BLaER1 treated with 17β-estradiol and CSF1 and Interleukin-3, amounts not matched to agents 10 nM and 100 nM (cell line): ENCODE measurements around the gene LNPK.
"Not testable (repeated sequence)": the region's sequence is repeated elsewhere in the genome, so short reads cannot be mapped to it uniquely, and the experiment has no call there.

Experiments used
- H3K27ac ChIP-seq, 11 experiments: shearing (Covaris generic); formaldehyde crosslinking; 2 replicates each; pipeline ENCODE4 v1.8.1; 2022
- H3K27me3 ChIP-seq, 11 experiments: shearing (Covaris generic); formaldehyde crosslinking; 2 replicates each; pipeline ENCODE4 v1.8.1; 2022
- H3K36me3 ChIP-seq, 11 experiments: shearing (Covaris generic); formaldehyde crosslinking; 2 replicates each; pipeline ENCODE4 v1.8.1; 2022
- H3K4me1 ChIP-seq, 10 experiments: shearing (Covaris generic); formaldehyde crosslinking; 2 replicates each; pipeline ENCODE4 v1.8.1; 2022
- H3K4me2 ChIP-seq, 11 experiments: shearing (Covaris generic); formaldehyde crosslinking; 2 replicates each; pipeline ENCODE4 v1.8.1; 2022
- H3K4me3 ChIP-seq, 10 experiments: shearing (Covaris generic); formaldehyde crosslinking; 2 replicates each; pipeline ENCODE4 v1.8.1; 2022
- H3K9ac ChIP-seq, 11 experiments: shearing (Covaris generic); formaldehyde crosslinking; 2 replicates each; pipeline ENCODE4 v1.8.1; 2022
- H3K9me3 ChIP-seq, 11 experiments: shearing (Covaris generic); formaldehyde crosslinking; replicated peaks in 1 of 11; 2 replicates each; pipeline ENCODE4 v1.8.1; 2022
- H4K20me1 ChIP-seq, 11 experiments: shearing (Covaris generic); formaldehyde crosslinking; 2 replicates each; pipeline ENCODE4 v1.8.1; 2022
- Cebpa-rat ChIP-seq, 11 experiments: shearing (Covaris generic); IDR thresholded peaks; 2 replicates each; pipeline ENCODE4 v1.8.1; 2022

Gene LNPK

GRCh38 chr2:175930504-175930903 is 71.6 kb downstream of the LNPK start:
- Histone ChIP-seq H3K4me2 (peak overlapping the region in 2 of 11 experiments; percentile 3 to 31; a peak in 1 of 22 replicates), H3K36me3 (peaks cover 6 to 58% (median 30%) of the 10 kb centered on the region in 11 experiments), H3K27me3 (no peaks in the 10 kb centered on the region), H3K4me3 (no peak overlapping the region), H3K9ac (no peak overlapping the region), H4K20me1 (no peaks in the 10 kb centered on the region), H3K4me1 (peaks cover 0 to 14% (median 0%) of the 10 kb centered on the region in 10 experiments; a peak in 4 of 20 replicates), H3K27ac (no peak overlapping the region), H3K9me3 (no peaks in the 10 kb centered on the region)
- TF ChIP-seq Cebpa-rat (IDR thresholded peaks at IDR 0.05), result no peak

DNA sequence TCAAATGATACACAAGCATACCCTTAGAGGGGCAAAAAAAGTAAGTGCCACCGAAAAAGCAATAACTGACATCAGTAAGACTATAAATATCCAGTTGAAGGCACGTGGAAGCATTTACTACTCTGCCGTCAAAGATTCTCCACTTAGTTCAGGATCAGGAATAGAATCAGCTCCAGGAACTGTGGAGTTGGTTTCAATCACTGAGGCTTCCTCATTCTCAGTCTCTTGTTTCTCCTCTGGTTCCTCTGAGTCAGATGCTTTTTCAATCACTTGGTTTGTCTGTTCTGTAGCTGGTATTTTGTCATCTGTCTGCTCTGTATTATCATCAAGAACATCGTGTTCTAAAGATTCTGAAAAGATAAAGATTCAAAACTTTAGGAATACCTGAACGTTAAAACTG is 72.2 kb downstream of the LNPK start:
- Histone ChIP-seq H3K27me3 (no peaks in the 10 kb centered on the region), H4K20me1 (no peaks in the 10 kb centered on the region), H3K27ac (no peak overlapping the region), H3K9ac (no peak overlapping the region), H3K9me3 (no peaks in the 10 kb centered on the region), H3K36me3 (peaks cover 5 to 51% (median 24%) of the 10 kb centered on the region in 11 experiments; a peak in 17 of 22 replicates), H3K4me3 (no peak overlapping the region), H3K4me2 (peak overlapping the region in 2 of 11 experiments; percentile 3 to 31; a peak in 3 of 22 replicates), H3K4me1 (peaks cover 0 to 14% (median 0%) of the 10 kb centered on the region in 10 experiments; a peak in 4 of 20 replicates)
- TF ChIP-seq Cebpa-rat (IDR thresholded peaks at IDR 0.05), result no peak

GRCh38 chr2:175926272-175926671 is 75.8 kb downstream of the LNPK start:
- Histone ChIP-seq H3K4me1 (peaks cover 0 to 14% (median 0%) of the 10 kb centered on the region in 10 experiments; a peak in 4 of 20 replicates), H3K36me3 (peaks cover 0 to 27% (median 14%) of the 10 kb centered on the region in 11 experiments; a peak in 16 of 22 replicates), H3K27me3 (no peaks in the 10 kb centered on the region), H3K9me3 (no peaks in the 10 kb centered on the region), H3K4me3 (no peak overlapping the region), H3K9ac (no peak overlapping the region), H4K20me1 (no peaks in the 10 kb centered on the region), H3K4me2 (no peak overlapping the region), H3K27ac (no peak overlapping the region)
- no peak for TF ChIP-seq Cebpa-rat (IDR thresholded peaks at IDR 0.05)

DNA sequence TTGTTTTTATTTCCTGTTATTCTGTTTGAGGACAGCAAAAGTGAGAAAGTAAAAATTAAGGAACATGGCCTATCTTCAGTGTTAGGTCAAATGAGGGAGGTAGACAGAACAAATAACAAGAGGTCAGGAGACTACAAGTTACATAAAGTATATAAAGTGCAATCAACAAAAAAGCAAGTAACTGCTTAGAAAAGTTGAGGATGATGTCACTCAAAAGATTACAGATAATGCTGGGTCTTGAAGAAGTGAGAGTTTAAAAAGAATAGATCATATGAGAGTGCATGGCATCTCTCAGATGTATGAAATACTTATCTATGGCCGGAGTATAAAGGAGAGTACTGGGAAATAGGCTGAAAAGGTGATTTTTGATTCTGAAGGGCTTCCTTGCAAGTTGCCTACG is 79.9 kb downstream of the LNPK start:
- H3K36me3 ChIP-seq, result peaks cover 0 to 15% (median 9%) of the 10 kb centered on the region in 11 experiments; a peak in 11 of 22 replicates
- H3K4me1 ChIP-seq, result no peaks in the 10 kb centered on the region
- no peak overlapping the region for H3K9ac ChIP-seq
- H4K20me1 ChIP-seq, result no peaks in the 10 kb centered on the region
- no peak overlapping the region for H3K27ac ChIP-seq
- TF ChIP-seq Cebpa-rat (IDR thresholded peaks at IDR 0.05), result no peak
- no peaks in the 10 kb centered on the region for H3K27me3 ChIP-seq
- H3K9me3 ChIP-seq, result no peaks in the 10 kb centered on the region
- H3K4me3 ChIP-seq, result no peak overlapping the region
- no peak overlapping the region for H3K4me2 ChIP-seq

DNA sequence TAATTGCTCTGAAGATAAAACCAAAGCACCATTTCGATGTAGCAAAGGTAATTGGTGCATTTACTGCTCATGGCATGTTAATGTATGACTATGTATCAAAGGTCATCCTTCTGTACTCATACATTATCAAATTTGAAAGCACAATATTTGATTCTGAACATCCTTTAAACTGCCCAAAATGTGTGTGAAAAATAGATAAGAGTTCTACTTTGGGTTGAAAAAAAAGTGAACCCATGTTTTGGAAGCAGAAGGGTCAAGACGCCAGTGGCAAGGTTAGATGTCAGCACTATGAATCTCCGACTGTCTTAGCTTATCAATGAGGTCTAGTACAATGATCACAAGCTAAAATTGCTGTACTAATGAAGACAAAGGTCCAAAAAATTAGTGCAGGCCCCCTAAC is 83.1 kb downstream of the LNPK start:
- Histone ChIP-seq H3K9me3 (no peaks in the 10 kb centered on the region), H4K20me1 (no peaks in the 10 kb centered on the region), H3K4me3 (no peak overlapping the region), H3K4me1 (no peaks in the 10 kb centered on the region), H3K4me2 (no peak overlapping the region), H3K36me3 (no peaks in the 10 kb centered on the region), H3K9ac (no peak overlapping the region), H3K27ac (no peak overlapping the region), H3K27me3 (no peaks in the 10 kb centered on the region)
- TF ChIP-seq Cebpa-rat (IDR thresholded peaks at IDR 0.05), result no peak

- H3K36me3 ChIP-seq, result no peaks in the 10 kb centered on the region
- no peak overlapping the region for H3K4me2 ChIP-seq
- no peak for TF ChIP-seq Cebpa-rat (IDR thresholded peaks at IDR 0.05)
These were observed 87.2 kb downstream of the LNPK start for GRCh38 chr2:175914846-175915245.

DNA sequence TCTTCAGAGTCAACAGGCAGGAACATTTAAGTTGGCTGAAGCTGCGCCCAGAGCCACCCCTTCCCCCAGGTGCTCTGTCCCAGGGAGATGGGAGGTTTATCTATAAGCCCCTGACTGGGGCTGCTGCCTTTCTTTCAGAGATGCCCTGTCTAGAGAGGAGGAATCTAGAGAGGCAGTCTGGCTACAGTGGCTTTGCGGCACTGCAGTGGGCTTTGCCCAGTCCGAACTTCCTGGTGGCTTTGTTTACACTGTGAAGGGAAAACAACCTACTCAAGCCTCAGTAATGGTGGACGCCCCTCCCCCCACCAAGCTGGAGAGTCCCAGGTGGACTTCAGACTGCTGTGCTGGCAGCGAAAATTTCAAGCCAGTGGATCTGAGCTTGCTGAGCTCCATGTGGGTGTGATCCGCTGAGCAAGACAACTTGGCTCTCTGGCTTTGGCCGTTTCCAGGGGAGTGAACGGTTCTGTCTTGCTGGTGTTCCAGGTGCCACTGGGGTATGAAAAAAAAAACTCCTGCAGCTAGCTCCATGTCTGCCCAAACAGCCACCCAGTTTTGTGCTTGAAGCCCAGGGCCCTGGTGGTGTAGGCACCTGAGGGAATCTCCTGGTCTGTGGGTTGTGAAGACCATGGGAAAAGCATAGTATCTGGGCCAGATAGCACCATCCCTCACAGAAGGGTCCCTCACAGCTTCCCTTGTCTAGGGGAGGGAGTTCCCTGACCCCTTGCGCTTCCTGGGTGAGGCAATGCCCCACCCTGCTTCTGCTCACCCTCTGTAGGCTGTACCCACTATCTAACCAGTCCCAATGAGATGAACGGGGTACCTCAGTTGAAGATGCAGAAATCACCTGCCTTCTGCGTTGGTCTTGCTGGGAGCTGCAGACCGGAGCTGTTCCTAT is 88.0 kb downstream of the LNPK start:
- H3K4me1 ChIP-seq, H3K4me3 ChIP-seq, H3K9ac ChIP-seq, H3K9me3 ChIP-seq, H3K27me3 ChIP-seq, H3K36me3 ChIP-seq, H3K27ac ChIP-seq, H4K20me1 ChIP-seq, H3K4me2 ChIP-seq: not testable (repeated sequence)

More at GRCh38 chr2:175914846-175915245, 87.2 kb downstream of the LNPK start:
- H3K4me1 ChIP-seq, result no peaks in the 10 kb centered on the region
- H3K27me3 ChIP-seq, result no peaks in the 10 kb centered on the region
- H4K20me1 ChIP-seq, result no peaks in the 10 kb centered on the region
- H3K9ac ChIP-seq, result no peak overlapping the region
- no peak overlapping the region for H3K4me3 ChIP-seq
- no peak overlapping the region for H3K27ac ChIP-seq
- peaks cover 0 to 5% (median 0%) of the 10 kb centered on the region in 11 experiments; a peak in 2 of 22 replicates for H3K9me3 ChIP-seq

GRCh38 chr2:175913267-175913666 is 88.8 kb downstream of the LNPK start:
- H3K27me3 ChIP-seq, H3K9ac ChIP-seq, H3K27ac ChIP-seq, H3K4me3 ChIP-seq, H3K9me3 ChIP-seq, H4K20me1 ChIP-seq, H3K36me3 ChIP-seq, H3K4me1 ChIP-seq, H3K4me2 ChIP-seq: not testable (repeated sequence)

- no peak overlapping the region for H3K9ac ChIP-seq
- H3K4me2 ChIP-seq, result peak overlapping the region in 2 of 11 experiments; percentile 59 to 61; a peak in 4 of 22 replicates
- H3K27me3 ChIP-seq, result no peaks in the 10 kb centered on the region
- H3K4me3 ChIP-seq, result no peak overlapping the region
- H3K9me3 ChIP-seq, result peaks cover 0 to 11% (median 0%) of the 10 kb centered on the region in 11 experiments; a peak in 2 of 22 replicates
- no peak for TF ChIP-seq Cebpa-rat (IDR thresholded peaks at IDR 0.05)
- peaks cover 7 to 16% (median 11%) of the 10 kb centered on the region in 10 experiments for H3K4me1 ChIP-seq
- H3K27ac ChIP-seq, result no peak overlapping the region
- no peaks in the 10 kb centered on the region for H3K36me3 ChIP-seq
- no peaks in the 10 kb centered on the region for H4K20me1 ChIP-seq
These were observed 98.0 kb downstream of the LNPK start for GRCh38 chr2:175904035-175904434.
